IMR-90 (cell line): ENCODE measurements around the gene GSTK1. TPM values are rescaled to one million over a fixed set of nuclear protein-coding genes. Genes with fewer than 3 reads are reported as not detected.

Source experiments
- ATAC-seq: fragments of 200-7000 bp; cut with Tn5 transposase; 2 replicates; pipeline ENCODE4 v1.9.1; 2020; ENCODE audit warnings: low read depth, mild to moderate bottlenecking, moderate library complexity
- BruUV-seq: library from RNA; stranded (reverse); fragments of 400-500 nt; replicated peaks from 2 replicates; lab custom pipeline; 2021; lab: Mats Ljungman, UMichigan
- CTCF ChIA-PET: fragments of 300-600 bp; formaldehyde crosslinking; extraction: SDS; loops from one replicate; lab custom pipeline; 2021; ENCODE audit warnings: antibody characterized with exemption; lab: Yijun Ruan, JAX
- POLR2A ChIA-PET: fragments of 300-600 bp; sonication (Branson Sonifier 250); formaldehyde crosslinking; loops from one replicate; lab custom pipeline; 2022; ENCODE audit warnings: antibody characterized with exemption; ENCODE audit not compliant: unreplicated experiment; lab: Charles Lee
- DNase-seq: peaks from one replicate; pipeline ENCODE4 v3.0.0; 2013
- H2AFZ ChIP-seq: replicated peaks from 2 replicates; pipeline ENCODE3; 2013; ENCODE audit warnings: low read length, mild to moderate bottlenecking; ENCODE audit not compliant: poor library complexity
- H2AK5ac ChIP-seq: 2 replicates; pipeline ENCODE4 v1.6.1; 2013; ENCODE audit warnings: low read depth, low read length, inconsistent platforms
- H2AK9ac ChIP-seq: replicated peaks from 2 replicates; pipeline ENCODE3; 2013; ENCODE audit warnings: mild to moderate bottlenecking, low read depth, low read length, moderate library complexity; ENCODE audit not compliant: poor library complexity
- H2BK120ac ChIP-seq: 2 replicates; pipeline ENCODE4 v1.6.1; 2013; ENCODE audit warnings: low read depth, low read length, inconsistent platforms
- H2BK15ac ChIP-seq: 3 replicates; pipeline ENCODE4 v1.6.1; 2013; ENCODE audit warnings: low read depth, low read length, inconsistent platforms
- H2BK20ac ChIP-seq: 2 replicates; pipeline ENCODE4 v1.6.1; 2013; ENCODE audit warnings: low read depth, mild to moderate bottlenecking, inconsistent platforms, low read length, moderate library complexity
- H2BK5ac ChIP-seq: 2 replicates; pipeline ENCODE4 v1.6.1; 2013; ENCODE audit warnings: mild to moderate bottlenecking, low read depth, low read length, inconsistent platforms; ENCODE audit not compliant: poor library complexity, severe bottlenecking
- H3K14ac ChIP-seq: replicated peaks from 2 replicates; pipeline ENCODE4 v1.6.1; 2013; ENCODE audit warnings: low read depth, low read length, inconsistent platforms
- H3K18ac ChIP-seq: 2 replicates; pipeline ENCODE4 v1.6.1; 2013; ENCODE audit warnings: low read depth, low read length, control low read depth
- H3K23ac ChIP-seq: 2 replicates; pipeline ENCODE4 v1.6.1; 2013; ENCODE audit warnings: low read depth, low read length, inconsistent platforms
- H3K27ac ChIP-seq: 2 replicates; pipeline ENCODE4 v1.5.1; 2013; ENCODE audit warnings: mild to moderate bottlenecking, control low read depth, low read length; ENCODE audit not compliant: insufficient read depth
- H3K27me3 ChIP-seq: 2 replicates; pipeline ENCODE4 v1.6.1; 2013; ENCODE audit warnings: low read length; ENCODE audit not compliant: control insufficient read depth, insufficient read depth
- H3K36me3 ChIP-seq: 2 replicates; pipeline ENCODE4 v1.6.1; 2013; ENCODE audit warnings: low read length, mixed read lengths; ENCODE audit not compliant: control insufficient read depth, insufficient read depth
- H3K4ac ChIP-seq: 2 replicates; pipeline ENCODE4 v1.6.1; 2013; ENCODE audit warnings: low read depth, low read length, inconsistent platforms
- H3K4me1 ChIP-seq: 2 replicates; pipeline ENCODE4 v1.6.1; 2013; ENCODE audit warnings: low read length, mixed read lengths; ENCODE audit not compliant: control insufficient read depth, insufficient read depth
- H3K4me2 ChIP-seq: 2 replicates; pipeline ENCODE4 v1.6.1; 2013; ENCODE audit warnings: low read depth, mild to moderate bottlenecking, control low read depth, low read length, moderate library complexity
- H3K4me3 ChIP-seq: 2 replicates; pipeline ENCODE4 v1.5.1; 2013; ENCODE audit warnings: low read depth, mild to moderate bottlenecking, control low read depth, low read length, moderate library complexity; ENCODE audit not compliant: insufficient read depth
- H3K56ac ChIP-seq: 2 replicates; pipeline ENCODE4 v1.6.1; 2013; ENCODE audit warnings: low read length, inconsistent platforms; ENCODE audit not compliant: insufficient read depth; ENCODE audit errors: extremely low read depth
- H3K79me1 ChIP-seq, 2 experiments: 2 replicates each; pipeline ENCODE4 v1.6.1; 2013; ENCODE audit warnings: low read length in 2 of 2, inconsistent platforms in 1 of 2, low read depth in 1 of 2
- H3K9ac ChIP-seq: 2 replicates; pipeline ENCODE4 v1.6.1; 2013; ENCODE audit warnings: low read depth, low read length, control low read depth
- H3K9me1 ChIP-seq: 2 replicates; pipeline ENCODE4 v1.6.1; 2013; ENCODE audit warnings: low read length, inconsistent platforms; ENCODE audit not compliant: insufficient read depth
- H3K9me3 ChIP-seq: 2 replicates; pipeline ENCODE4 v1.6.1; 2013; ENCODE audit warnings: low read length; ENCODE audit not compliant: control insufficient read depth, insufficient read depth
- H4K20me1 ChIP-seq: 2 replicates; pipeline ENCODE4 v1.6.1; 2013; ENCODE audit warnings: low read length, inconsistent platforms; ENCODE audit not compliant: insufficient read depth
- H4K5ac ChIP-seq: 2 replicates; pipeline ENCODE4 v1.6.1; 2013; ENCODE audit warnings: mild to moderate bottlenecking, low read depth, low read length, control low read depth
- H4K8ac ChIP-seq, 2 experiments: 2 replicates each; pipeline ENCODE4 v1.6.1; 2013; ENCODE audit warnings: low read depth in 2 of 2, low read length in 2 of 2, control low read depth in 1 of 2, inconsistent platforms in 1 of 2
- H4K91ac ChIP-seq: 2 replicates; pipeline ENCODE4 v1.6.1; 2013; ENCODE audit warnings: low read depth, low read length, inconsistent platforms; ENCODE audit not compliant: insufficient read depth
- BHLHE40 ChIP-seq: fragments of 150-350 bp; IDR thresholded peaks from 2 replicates; pipeline ENCODE4 v1.6.1; 2016; ENCODE audit warnings: mild to moderate bottlenecking, low read depth, low read length
- CEBPB ChIP-seq: IDR thresholded peaks from 2 replicates; pipeline ENCODE4 v1.6.1; 2012; ENCODE audit warnings: low read depth, low read length, improper control_type of control experiment
- CHD1 ChIP-seq: IDR thresholded peaks from 2 replicates; pipeline ENCODE4 v1.6.1; 2012; ENCODE audit warnings: low read depth, low read length, improper control_type of control experiment
- FOS ChIP-seq: fragments of 150-350 bp; IDR thresholded peaks from 2 replicates; pipeline ENCODE4 v1.6.1; 2016; ENCODE audit warnings: low read depth, low read length
- MAFK ChIP-seq: IDR thresholded peaks from 2 replicates; pipeline ENCODE4 v1.6.1; 2012; ENCODE audit warnings: low read depth, low read length, improper control_type of control experiment
- MAZ ChIP-seq: IDR thresholded peaks from 2 replicates; pipeline ENCODE4 v1.6.1; 2012; ENCODE audit warnings: low read depth, mild to moderate bottlenecking, low read length, improper control_type of control experiment, moderate library complexity, borderline replicate concordance
- MXI1 ChIP-seq: IDR thresholded peaks from 2 replicates; pipeline ENCODE4 v1.6.1; 2012; ENCODE audit warnings: low read depth, mild to moderate bottlenecking, low read length, moderate library complexity, borderline replicate concordance
- POLR2A ChIP-seq: IDR thresholded peaks from 2 replicates; pipeline ENCODE4 v1.6.1; 2012; ENCODE audit warnings: mild to moderate bottlenecking, low read depth, low read length
- RAD21 ChIP-seq: IDR thresholded peaks from 2 replicates; pipeline ENCODE4 v1.6.1; 2012; ENCODE audit warnings: low read length, improper control_type of control experiment
- RCOR1 ChIP-seq: IDR thresholded peaks from 2 replicates; pipeline ENCODE4 v1.6.1; 2012; ENCODE audit warnings: mild to moderate bottlenecking, low read length, improper control_type of control experiment; ENCODE audit not compliant: insufficient replicate concordance
- RFX5 ChIP-seq: IDR thresholded peaks from 2 replicates; pipeline ENCODE4 v1.8.0; 2012; ENCODE audit warnings: low read depth, mild to moderate bottlenecking, low read length, moderate library complexity
- SMC3 ChIP-seq: fragments of 150-350 bp; IDR thresholded peaks from 2 replicates; pipeline ENCODE4 v1.6.1; 2016; ENCODE audit warnings: low read depth, mild to moderate bottlenecking, antibody characterized with exemption, low read length, moderate library complexity
- dilution Hi-C: fragments of 300-500 bp; cut with HindIII; formaldehyde crosslinking; loops from one replicate; pipeline ENCODE4 v1.14.3; 2018; ENCODE audit warnings: low sequenced_read_pairs; ENCODE audit not compliant: unreplicated experiment
- in situ Hi-C: fragments of 300-500 bp; cut with MboI; formaldehyde crosslinking; loops from 3 replicates; pipeline ENCODE4 v1.14.3; 2019; ENCODE audit warnings: low sequenced_read_pairs, inconsistent platforms, mixed read lengths
- intact Hi-C: fragments of 100-400 bp; cut with micrococcal nuclease; formaldehyde crosslinking; loops from 2 replicates; pipeline ENCODE4 v1.10.0; 2022
- polyA plus RNA-seq, 3 experiments: library from polyadenylated mRNA; depleted of rRNA; stranded (reverse); fragments of >200 nt; gene quantifications; 2 replicates each; pipeline ENCODE4 v1.2.3, GENCODE V29; 2012; ENCODE audit warnings: low replicate concordance in 1 of 3
- total RNA-seq: library from RNA; depleted of rRNA; stranded (reverse); fragments of >200 nt; gene quantifications from 2 replicates; pipeline ENCODE4 v1.2.3, GENCODE V29; 2012
- TF ChIP-seq, protein P1 (sequence below): fragments of 150-350 bp; IDR thresholded peaks from 2 replicates; pipeline ENCODE4 v1.6.1; 2017; ENCODE audit warnings: mild to moderate bottlenecking, antibody characterized with exemption, low read length, low read depth
- TF ChIP-seq, protein P2 (sequence below): conservative IDR thresholded peaks from 2 replicates; pipeline ENCODE4 v1.5.1; 2012; ENCODE audit warnings: mild to moderate bottlenecking, low read depth, low read length, improper control_type of control experiment

Gene GSTK1
- total and polyA plus RNA-seq, 2 of the 4 experiments (the other 2 are of a cell fraction), result 64.9 to 111 TPM

DNA sequence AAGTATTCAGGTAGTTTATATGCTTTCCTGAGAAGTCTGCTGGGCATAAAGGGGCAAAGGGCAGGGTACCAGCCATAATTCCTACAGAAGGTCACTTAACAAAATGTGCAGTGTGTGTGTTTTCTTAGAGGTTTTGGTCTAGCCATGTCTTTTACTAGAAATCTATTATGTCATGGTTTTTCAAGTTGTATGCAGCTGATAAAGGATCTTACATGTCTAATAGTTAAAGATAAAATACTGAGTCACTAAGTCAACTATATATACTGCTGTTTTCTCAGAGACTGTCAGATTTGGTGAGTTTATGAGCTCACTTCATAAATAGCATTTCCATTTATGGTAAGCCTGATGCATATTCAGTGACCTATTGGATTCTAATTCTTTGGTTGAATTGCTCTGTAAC is 32.6 kb downstream of the GSTK1 start:
- H3K36me3 ChIP-seq, result peaks cover 42% of the 10 kb centered on the region
- no peak overlapping the region for H2BK5ac ChIP-seq
- no peak overlapping the region for H3K4me2 ChIP-seq
- dilution Hi-C loops, result no loop called here
- no peak overlapping the region for H2AK9ac ChIP-seq
- peaks cover 16% of the 10 kb centered on the region for H3K4me1 ChIP-seq
- peaks cover 13% of the 10 kb centered on the region for H4K20me1 ChIP-seq
- H3K4me3 ChIP-seq, result no peak overlapping the region
- no peak overlapping the region for H4K8ac ChIP-seq
- no peak overlapping the region for H4K91ac ChIP-seq
- peak; percentile 67 for ATAC-seq
- no peak overlapping the region for H2AFZ ChIP-seq
- H3K27me3 ChIP-seq, result no peaks in the 10 kb centered on the region
- H3K56ac ChIP-seq, result no peak overlapping the region
- H2AK5ac ChIP-seq, result 0 out of 2 replicates have a peak overlapping the region, but pooled peaks have one; percentile 17
- 0 out of 2 replicates have a peak overlapping the region, but pooled peaks have one; percentile 1 for H2BK20ac ChIP-seq
- H3K23ac ChIP-seq, result no peak overlapping the region; the same call in 1 of the 2 replicates
- H3K79me1 ChIP-seq, result peaks cover 13 to 48% of the 10 kb centered on the region in 2 experiments; a peak in 3 of 4 replicates
- no TSS peak for BruUV-seq
- H2BK120ac ChIP-seq, result no peak overlapping the region
- ChIA-PET POLR2A (interaction anchor here (0.6 kb wide), 1 partner anchor 9 kb away, joined by 6 read pairs; no protein-coding TSS in a partner anchor), CTCF (interaction anchor here (0.7 kb wide), 1 partner anchor 84 kb away, joined by 3 read pairs; no protein-coding TSS in a partner anchor)
- DNase-seq, result peak; percentile 91
- in situ Hi-C loops, result loop anchor here (5.0 kb wide), 1 partner anchor 71 kb away; no protein-coding TSS in a partner anchor
- H3K18ac ChIP-seq, result 0 out of 2 replicates have a peak overlapping the region, but pooled peaks have one; percentile 5
- no peak overlapping the region for H2BK15ac ChIP-seq
- intact Hi-C loops, result no loop called here
- H3K4ac ChIP-seq, result 0 out of 2 replicates have a peak overlapping the region, but pooled peaks have one; percentile 4
- H3K27ac ChIP-seq, result peak overlapping the region; percentile 21
- H4K5ac ChIP-seq, result no peak overlapping the region
- no peak for TF ChIP-seq RAD21
- no peak for TF ChIP-seq MAZ
- TF ChIP-seq SMC3, result no peak
- TF ChIP-seq POLR2A, result no peak
- no peak for TF ChIP-seq RCOR1
- no peak for TF ChIP-seq CHD1
- TF ChIP-seq FOS, result peak; percentile 40; the same call in 1 of the 2 replicates
- TF ChIP-seq RFX5, result no peak
- TF ChIP-seq, protein P1, sequence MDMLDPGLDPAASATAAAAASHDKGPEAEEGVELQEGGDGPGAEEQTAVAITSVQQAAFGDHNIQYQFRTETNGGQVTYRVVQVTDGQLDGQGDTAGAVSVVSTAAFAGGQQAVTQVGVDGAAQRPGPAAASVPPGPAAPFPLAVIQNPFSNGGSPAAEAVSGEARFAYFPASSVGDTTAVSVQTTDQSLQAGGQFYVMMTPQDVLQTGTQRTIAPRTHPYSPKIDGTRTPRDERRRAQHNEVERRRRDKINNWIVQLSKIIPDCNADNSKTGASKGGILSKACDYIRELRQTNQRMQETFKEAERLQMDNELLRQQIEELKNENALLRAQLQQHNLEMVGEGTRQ, result no peak
- TF ChIP-seq, protein P2, sequence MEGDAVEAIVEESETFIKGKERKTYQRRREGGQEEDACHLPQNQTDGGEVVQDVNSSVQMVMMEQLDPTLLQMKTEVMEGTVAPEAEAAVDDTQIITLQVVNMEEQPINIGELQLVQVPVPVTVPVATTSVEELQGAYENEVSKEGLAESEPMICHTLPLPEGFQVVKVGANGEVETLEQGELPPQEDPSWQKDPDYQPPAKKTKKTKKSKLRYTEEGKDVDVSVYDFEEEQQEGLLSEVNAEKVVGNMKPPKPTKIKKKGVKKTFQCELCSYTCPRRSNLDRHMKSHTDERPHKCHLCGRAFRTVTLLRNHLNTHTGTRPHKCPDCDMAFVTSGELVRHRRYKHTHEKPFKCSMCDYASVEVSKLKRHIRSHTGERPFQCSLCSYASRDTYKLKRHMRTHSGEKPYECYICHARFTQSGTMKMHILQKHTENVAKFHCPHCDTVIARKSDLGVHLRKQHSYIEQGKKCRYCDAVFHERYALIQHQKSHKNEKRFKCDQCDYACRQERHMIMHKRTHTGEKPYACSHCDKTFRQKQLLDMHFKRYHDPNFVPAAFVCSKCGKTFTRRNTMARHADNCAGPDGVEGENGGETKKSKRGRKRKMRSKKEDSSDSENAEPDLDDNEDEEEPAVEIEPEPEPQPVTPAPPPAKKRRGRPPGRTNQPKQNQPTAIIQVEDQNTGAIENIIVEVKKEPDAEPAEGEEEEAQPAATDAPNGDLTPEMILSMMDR, result no peak
- TF ChIP-seq MAFK, result peak; percentile 44
- TF ChIP-seq MXI1, result no peak
- no peak for TF ChIP-seq CEBPB
- TF ChIP-seq BHLHE40, result no peak
- no peak overlapping the region for H3K9ac ChIP-seq
- 0 out of 2 replicates have a peak overlapping the region, but pooled peaks have one; percentile 11 for H3K14ac ChIP-seq
- no peaks in the 10 kb centered on the region for H3K9me3 ChIP-seq
- peaks cover 15% of the 10 kb centered on the region for H3K9me1 ChIP-seq
